Astrocyte of the cerebellum (primary cell): Measurements from ENCODE around the gene SUSD3.
"Not testable (repeated sequence)": the region's sequence is repeated elsewhere in the genome, so short reads cannot be mapped to it uniquely, and the experiment has no call there.

ENCODE experiments used
- DNase-seq: peaks from one replicate; pipeline ENCODE4 v3.0.0-alpha.2; 2011; ENCODE audit warnings: low read depth
- H3K4me3 ChIP-seq: 2 replicates; pipeline ENCODE4 v1.5.1; 2011; ENCODE audit warnings: mild to moderate bottlenecking, low read depth, low read length, moderate library complexity
- in situ Hi-C: cut with HindIII; loops from 2 replicates; pipeline ENCODE4 v1.10.0; 2017; ENCODE audit warnings: low sequenced_read_pairs
- TF ChIP-seq, protein P1 (sequence below): IDR thresholded peaks from 2 replicates; pipeline ENCODE4 v1.5.1; 2012; ENCODE audit warnings: low read length, low read depth, moderate library complexity, mild to moderate bottlenecking; ENCODE audit errors: missing control alignments

SUSD3 gene

GRCh38 chr9:93114169-93114983 is 55.9 kb downstream of the SUSD3 start:
- H3K4me3 ChIP-seq: no peak overlapping the region
- no peak for DNase-seq
- TF ChIP-seq, protein P1, sequence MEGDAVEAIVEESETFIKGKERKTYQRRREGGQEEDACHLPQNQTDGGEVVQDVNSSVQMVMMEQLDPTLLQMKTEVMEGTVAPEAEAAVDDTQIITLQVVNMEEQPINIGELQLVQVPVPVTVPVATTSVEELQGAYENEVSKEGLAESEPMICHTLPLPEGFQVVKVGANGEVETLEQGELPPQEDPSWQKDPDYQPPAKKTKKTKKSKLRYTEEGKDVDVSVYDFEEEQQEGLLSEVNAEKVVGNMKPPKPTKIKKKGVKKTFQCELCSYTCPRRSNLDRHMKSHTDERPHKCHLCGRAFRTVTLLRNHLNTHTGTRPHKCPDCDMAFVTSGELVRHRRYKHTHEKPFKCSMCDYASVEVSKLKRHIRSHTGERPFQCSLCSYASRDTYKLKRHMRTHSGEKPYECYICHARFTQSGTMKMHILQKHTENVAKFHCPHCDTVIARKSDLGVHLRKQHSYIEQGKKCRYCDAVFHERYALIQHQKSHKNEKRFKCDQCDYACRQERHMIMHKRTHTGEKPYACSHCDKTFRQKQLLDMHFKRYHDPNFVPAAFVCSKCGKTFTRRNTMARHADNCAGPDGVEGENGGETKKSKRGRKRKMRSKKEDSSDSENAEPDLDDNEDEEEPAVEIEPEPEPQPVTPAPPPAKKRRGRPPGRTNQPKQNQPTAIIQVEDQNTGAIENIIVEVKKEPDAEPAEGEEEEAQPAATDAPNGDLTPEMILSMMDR: no peak
- in situ Hi-C loops: no loop called here

DNA sequence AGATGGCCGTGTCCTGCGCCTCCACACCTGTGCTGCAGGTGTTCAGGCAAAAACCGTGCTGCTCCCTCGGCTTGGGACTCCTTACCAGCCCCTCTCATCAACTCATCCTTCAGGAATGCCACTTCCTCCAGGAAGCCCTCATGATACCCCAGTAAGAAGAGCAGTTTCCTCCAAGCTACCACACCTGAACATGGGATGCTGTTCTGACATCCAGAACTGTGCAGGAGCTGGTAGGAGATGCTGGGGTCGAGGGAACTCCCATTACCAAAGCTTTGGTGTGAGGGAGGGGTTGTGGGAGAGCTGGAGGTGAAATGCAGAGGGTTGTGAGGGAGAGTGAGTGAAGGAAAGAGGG is 56.5 kb downstream of the SUSD3 start:
- in situ Hi-C loops: no loop called here
- H3K4me3 ChIP-seq: no peak overlapping the region
- TF ChIP-seq, protein P1: no peak
- DNase-seq: no peak

DNA sequence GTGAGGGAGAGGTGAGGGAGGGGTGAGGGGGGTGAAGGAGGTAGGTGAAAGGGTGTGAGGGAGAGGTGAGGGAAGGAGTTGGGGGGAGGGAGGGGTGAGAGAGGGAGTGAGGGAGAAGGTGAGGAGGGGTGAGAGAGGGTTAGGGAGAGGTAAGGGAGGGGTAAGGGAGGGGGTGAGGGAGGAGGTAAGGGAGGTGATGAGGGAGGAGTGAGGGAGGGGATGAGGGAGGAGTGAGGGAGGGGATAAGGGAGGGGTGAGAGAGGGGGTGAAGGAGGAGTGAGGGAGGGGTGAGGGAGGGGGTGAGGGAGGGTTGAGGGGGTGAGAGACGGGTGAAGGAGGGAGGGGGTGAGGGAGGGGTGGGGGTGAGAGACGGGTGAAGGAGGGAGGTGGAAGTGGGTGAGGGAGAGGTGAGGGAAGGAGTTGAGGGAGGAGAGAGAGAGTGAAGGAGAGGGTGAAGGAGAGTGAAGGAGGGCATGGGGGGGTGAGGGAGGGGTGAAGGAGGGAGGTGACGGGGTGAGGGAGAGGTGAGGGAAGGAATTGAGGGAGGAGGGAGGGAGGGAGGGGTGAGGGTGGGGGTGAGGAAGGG is 57.1 kb downstream of the SUSD3 start:
- in situ Hi-C loops: no loop called here
- H3K4me3 ChIP-seq: no peak overlapping the region
- DNase-seq: no peak
- TF ChIP-seq, protein P1: no peak

DNA sequence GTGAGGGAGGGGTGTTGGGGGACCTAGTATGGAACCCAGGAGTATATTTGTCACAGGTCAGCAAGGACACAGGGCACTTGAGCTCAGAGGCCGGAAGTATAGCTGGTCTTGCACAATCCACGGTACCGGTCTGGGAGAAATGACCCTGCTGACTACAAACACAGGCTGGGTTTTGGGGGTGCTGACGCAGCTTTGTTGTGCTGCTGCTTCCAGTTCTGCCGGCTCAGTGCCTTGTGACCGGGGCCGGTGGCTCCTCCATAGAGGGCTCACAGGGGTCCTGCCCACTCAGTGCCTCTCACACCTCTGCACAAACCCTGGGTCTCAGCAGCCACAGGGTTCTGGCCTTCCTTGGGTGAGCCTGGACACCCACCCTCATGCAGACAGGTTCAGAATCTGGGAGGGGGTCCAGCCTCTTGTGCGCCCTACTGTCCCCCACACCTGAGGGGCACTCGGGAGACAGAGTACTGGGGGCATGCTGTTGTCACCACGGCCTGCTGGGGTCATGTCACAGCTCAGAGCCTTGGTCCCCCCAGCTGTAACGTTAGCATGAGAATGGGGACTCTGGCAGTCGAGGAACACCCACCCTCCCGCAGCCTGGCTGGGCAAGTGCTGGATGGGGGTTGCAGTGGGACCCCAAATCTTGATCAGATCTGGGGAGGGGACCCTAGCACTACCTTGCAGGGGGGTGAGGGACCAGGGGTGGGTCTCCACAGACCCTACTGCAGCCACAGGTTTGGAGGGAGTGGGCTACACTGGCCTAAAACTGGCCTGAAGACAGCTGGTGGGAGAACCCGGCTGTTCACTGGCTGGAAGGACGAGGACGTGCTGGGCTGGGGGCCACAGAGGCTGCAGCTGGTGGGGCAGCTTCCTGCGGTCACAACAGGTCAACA is 57.8 kb downstream of the SUSD3 start:
- in situ Hi-C loops: no loop called here
- DNase-seq: no peak
- no peak overlapping the region for H3K4me3 ChIP-seq
- TF ChIP-seq, protein P1: no peak

GRCh38 chr9:93117521-93117920 is 59.0 kb downstream of the SUSD3 start:
- in situ Hi-C loops, H3K4me3 ChIP-seq, DNase-seq: not testable (repeated sequence)

DNA sequence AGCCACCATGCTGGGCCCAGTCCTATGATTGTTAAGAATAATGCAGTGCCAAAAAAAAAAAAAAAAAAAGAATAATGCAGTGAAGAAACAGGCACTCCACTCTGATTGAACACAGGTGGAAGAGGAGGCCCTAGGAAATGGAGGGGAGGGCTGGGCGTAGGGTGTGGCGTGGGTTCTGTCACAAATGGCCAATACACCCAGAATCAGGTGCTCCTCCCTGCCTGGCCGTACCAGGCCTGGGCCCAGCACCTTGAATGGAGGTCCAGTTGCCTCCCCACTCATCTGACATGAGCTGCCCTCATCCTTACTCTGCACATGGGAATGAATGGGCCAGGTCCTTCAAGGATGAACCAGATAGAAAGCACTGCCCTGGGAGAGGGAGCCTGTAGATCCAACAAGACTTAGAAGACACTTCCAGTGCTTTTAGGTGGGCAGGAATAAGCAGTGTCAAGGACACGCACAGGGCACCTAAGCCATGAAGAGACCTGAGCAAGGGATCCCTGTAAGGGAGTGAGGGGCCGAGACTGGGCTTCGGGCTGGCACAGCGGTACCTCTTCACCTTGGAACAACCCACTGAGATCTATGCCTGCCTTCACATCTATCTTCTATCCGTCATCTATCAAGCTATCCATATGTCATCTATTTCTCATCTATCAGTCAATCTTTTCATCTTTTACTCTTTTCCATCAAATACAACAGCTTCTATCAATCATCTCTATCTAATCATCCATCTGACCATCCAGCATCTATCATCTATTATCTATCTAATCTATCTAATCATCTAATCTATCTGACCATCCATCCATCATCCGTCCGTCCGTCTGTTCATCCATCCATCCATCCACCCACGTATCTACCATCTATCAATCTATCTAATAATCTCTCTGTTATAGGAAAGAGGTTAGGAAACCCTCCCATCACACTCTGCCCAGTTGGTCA is 59.7 kb downstream of the SUSD3 start:
- DNase-seq: no peak
- TF ChIP-seq, protein P1: no peak
- in situ Hi-C loops: no loop called here
- H3K4me3 ChIP-seq: no peak overlapping the region
